Testis (tissue), 3 donors: Measurements from ENCODE around the gene ATG7. TPM values are rescaled to one million over a fixed set of nuclear protein-coding genes. Genes with fewer than 3 reads are reported as not detected.
A peak's percentile ranks its signal among the peaks of the same experiment; 100 is the strongest.

Experiments
- DNase-seq: peaks from one replicate; pipeline ENCODE4 v3.0.0-alpha.2; 2019
- H3K27ac ChIP-seq, 2 donors: fragments of 200-600 bp; sonication (generic); one replicate each; pipeline ENCODE4 v1.5.1; 2019
- H3K27me3 ChIP-seq: fragments of 200-600 bp; sonication (generic); one replicate; pipeline ENCODE4 v1.5.1; 2019
- H3K36me3 ChIP-seq: fragments of 200-600 bp; sonication (generic); one replicate; pipeline ENCODE4 v1.5.1; 2017; ENCODE audit warnings: low read depth; ENCODE audit errors: missing control alignments
- H3K4me1 ChIP-seq: fragments of 200-600 bp; sonication (generic); one replicate; pipeline ENCODE4 v1.5.1; 2019
- H3K4me3 ChIP-seq, 2 donors: fragments of 200-600 bp; sonication (generic); one replicate each; pipeline ENCODE4 v1.5.1; 2017 to 2019
- H3K9me3 ChIP-seq: fragments of 200-600 bp; sonication (generic); one replicate; pipeline ENCODE4 v1.5.1; 2017
- POLR2A ChIP-seq: fragments of 450-650 bp; IDR thresholded peaks from one replicate; pipeline ENCODE4 v1.6.1; 2017; ENCODE audit warnings: antibody characterized with exemption, mild to moderate bottlenecking, moderate library complexity
- WGBS, 2 donors: methylation state at CpG; one replicate each; pipeline ENCODE4 v1.1.5; 2018; 5-methylcytosine and 5-hydroxymethylcytosine counted together
- intact Hi-C: fragments of 100-400 bp; cut with DNase I; formaldehyde crosslinking; loops from one replicate; pipeline ENCODE4 v1.15.1; 2023; ENCODE audit warnings: low total_unique reads
- polyA plus RNA-seq: library from polyadenylated mRNA; stranded (reverse); fragments of 350-450 nt; fragmentation: Illumina TruSeq; extraction: RNeasy Lipid Tissue Mini Kit (QIAGEN cat#74804); gene quantifications from one replicate; pipeline ENCODE4 v1.2.3, GENCODE V29; 2014; ENCODE audit warnings: low read depth, low replicate concordance; ENCODE audit not compliant: insufficient read depth
- total RNA-seq, 2 donors: library from RNA; depleted of rRNA; stranded (reverse); fragments of >200 nt; gene quantifications; one replicate each; pipeline ENCODE4 v1.2.3, GENCODE V29; 2016
- TF ChIP-seq, protein P1 (sequence below), 3 experiments: fragments of 450-650 bp in 2 of 3; fragments of 200-600 bp in 1 of 3; sonication (generic) in 1 of 3; IDR thresholded peaks; one replicate each; pipeline ENCODE4 v1.5.1; 2016 to 2019; ENCODE audit warnings: antibody characterized with exemption in 3 of 3, mild to moderate bottlenecking in 2 of 3, moderate library complexity in 1 of 3

ATG7 gene
- total and polyA plus RNA-seq, 3 donors from 2014 or later: 52.9 to 95.4 (median 86.0) TPM

- no peaks in the 10 kb centered on the region for H3K9me3 ChIP-seq
- DNase-seq: no peak
- intact Hi-C loops: no loop called here
- peaks cover 18% of the 10 kb centered on the region for H3K4me1 ChIP-seq
- WGBS, 2 donors: 80 to 85% methylated on average over 19 to 27 of the region's 27 CpGs
- H3K27ac ChIP-seq: peak overlapping the region; percentile 51 to 74
- no peak overlapping the region for H3K4me3 ChIP-seq
- no peaks in the 10 kb centered on the region for H3K36me3 ChIP-seq
- no peaks in the 10 kb centered on the region for H3K27me3 ChIP-seq
- TF ChIP-seq, protein P1, sequence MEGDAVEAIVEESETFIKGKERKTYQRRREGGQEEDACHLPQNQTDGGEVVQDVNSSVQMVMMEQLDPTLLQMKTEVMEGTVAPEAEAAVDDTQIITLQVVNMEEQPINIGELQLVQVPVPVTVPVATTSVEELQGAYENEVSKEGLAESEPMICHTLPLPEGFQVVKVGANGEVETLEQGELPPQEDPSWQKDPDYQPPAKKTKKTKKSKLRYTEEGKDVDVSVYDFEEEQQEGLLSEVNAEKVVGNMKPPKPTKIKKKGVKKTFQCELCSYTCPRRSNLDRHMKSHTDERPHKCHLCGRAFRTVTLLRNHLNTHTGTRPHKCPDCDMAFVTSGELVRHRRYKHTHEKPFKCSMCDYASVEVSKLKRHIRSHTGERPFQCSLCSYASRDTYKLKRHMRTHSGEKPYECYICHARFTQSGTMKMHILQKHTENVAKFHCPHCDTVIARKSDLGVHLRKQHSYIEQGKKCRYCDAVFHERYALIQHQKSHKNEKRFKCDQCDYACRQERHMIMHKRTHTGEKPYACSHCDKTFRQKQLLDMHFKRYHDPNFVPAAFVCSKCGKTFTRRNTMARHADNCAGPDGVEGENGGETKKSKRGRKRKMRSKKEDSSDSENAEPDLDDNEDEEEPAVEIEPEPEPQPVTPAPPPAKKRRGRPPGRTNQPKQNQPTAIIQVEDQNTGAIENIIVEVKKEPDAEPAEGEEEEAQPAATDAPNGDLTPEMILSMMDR (IDR thresholded peaks at IDR 0.05): no peak
- no peak for TF ChIP-seq POLR2A
Measured at GRCh38 chr3:11567516-11568467, 295.6 kb downstream of the ATG7 start.

GRCh38 chr3:11568503-11569155, 296.4 kb downstream of the ATG7 start:
- H3K4me1 ChIP-seq: peaks cover 18% of the 10 kb centered on the region
- 46 to 61% methylated on average over 26 to 29 of the region's 29 CpGs for WGBS, 2 donors
- H3K27ac ChIP-seq: peak overlapping the region; percentile 51 to 74
- TF ChIP-seq, protein P1 (IDR thresholded peaks at IDR 0.05): no peak
- TF ChIP-seq POLR2A: no peak
- H3K36me3 ChIP-seq: no peaks in the 10 kb centered on the region
- H3K27me3 ChIP-seq: no peaks in the 10 kb centered on the region
- no peaks in the 10 kb centered on the region for H3K9me3 ChIP-seq
- intact Hi-C loops: no loop called here
- no peak overlapping the region for H3K4me3 ChIP-seq
- peak; percentile 60 for DNase-seq

GRCh38 chr3:11569156-11569741, 297.1 kb downstream of the ATG7 start:
- Histone ChIP-seq H3K9me3 (no peaks in the 10 kb centered on the region), H3K4me3 (no peak overlapping the region), H3K36me3 (no peaks in the 10 kb centered on the region), H3K27me3 (no peaks in the 10 kb centered on the region), H3K27ac (peak overlapping the region; percentile 24 to 74), H3K4me1 (peaks cover 18% of the 10 kb centered on the region)
- no peak for TF ChIP-seq POLR2A
- TF ChIP-seq, protein P1 (IDR thresholded peaks at IDR 0.05): no peak
- intact Hi-C loops: no loop called here
- no peak for DNase-seq
- WGBS, 2 donors: 78 to 86% methylated on average over 11 to 13 of the region's 13 CpGs

- DNase-seq: no peak
- no peak for TF ChIP-seq POLR2A
- TF ChIP-seq, protein P1 (IDR thresholded peaks at IDR 0.05): no peak
- intact Hi-C loops: no loop called here
- Histone ChIP-seq H3K36me3 (no peaks in the 10 kb centered on the region), H3K27ac (peak overlapping the region in 1 of 2 donors; percentile 61), H3K27me3 (no peaks in the 10 kb centered on the region), H3K4me3 (no peak overlapping the region), H3K9me3 (no peaks in the 10 kb centered on the region), H3K4me1 (peaks cover 18% of the 10 kb centered on the region)
- 43 to 51% methylated on average over 13 of the region's 13 CpGs for WGBS, 2 donors
Measured at GRCh38 chr3:11570251-11570650, 298.1 kb downstream of the ATG7 start.
